SK-N-SH treated with all-trans-retinoic acid at 6 μM for 48 hours (cell line): Measurements from ENCODE around the gene STX11.
A peak's percentile ranks its signal among the peaks of the same experiment; 100 is the strongest.

Experiments used
- ATAC-seq: fragments of 200-7000 bp; cut with Tn5 transposase; 3 replicates; pipeline ENCODE4 v1.9.1; 2020; ENCODE audit warnings: mild to moderate bottlenecking, moderate library complexity
- CSDC2 ChIP-seq: fragments of 250-450 bp; sonication (Bioruptor Pico); IDR thresholded peaks from 2 replicates; pipeline ENCODE4 v1.5.0; 2020; ENCODE audit warnings: mild to moderate bottlenecking, moderate library complexity
- ESRRG ChIP-seq: fragments of 250-450 bp; sonication (Bioruptor Pico); IDR thresholded peaks from 2 replicates; pipeline ENCODE4 v1.6.1; 2021; ENCODE audit warnings: mild to moderate bottlenecking
- ISL1 ChIP-seq: fragments of 250-450 bp; sonication (Bioruptor Pico); IDR thresholded peaks from 2 replicates; pipeline ENCODE4 v2.1.2; 2022; ENCODE audit warnings: mild to moderate bottlenecking, moderate library complexity
- OSR1 ChIP-seq: fragments of 250-450 bp; sonication (Bioruptor Pico); IDR thresholded peaks from 2 replicates; pipeline ENCODE4 v1.8.0; 2022; ENCODE audit warnings: moderate library complexity, mild to moderate bottlenecking, inconsistent platforms
- RARB ChIP-seq: fragments of 250-450 bp; sonication (Bioruptor Pico); IDR thresholded peaks from 2 replicates; pipeline ENCODE4 v1.8.0; 2021; ENCODE audit warnings: mild to moderate bottlenecking, moderate library complexity
- TCF4 ChIP-seq: fragments of 250-450 bp; sonication (Bioruptor Pico); IDR thresholded peaks from 2 replicates; pipeline ENCODE4 v1.8.0; 2021; ENCODE audit warnings: mild to moderate bottlenecking, moderate library complexity, borderline replicate concordance
- TOX ChIP-seq: fragments of 250-450 bp; sonication (Bioruptor Pico); IDR thresholded peaks from 2 replicates; pipeline ENCODE4 v1.8.0; 2021; ENCODE audit warnings: mild to moderate bottlenecking, moderate library complexity, borderline replicate concordance
- ZC3H10 ChIP-seq: fragments of 250-450 bp; sonication (Bioruptor Pico); IDR thresholded peaks from 2 replicates; pipeline ENCODE4 v1.5.1; 2021; ENCODE audit warnings: mild to moderate bottlenecking, moderate library complexity
- ZFP3 ChIP-seq: fragments of 250-450 bp; sonication (Bioruptor Pico); IDR thresholded peaks from 2 replicates; pipeline ENCODE4 v1.5.0; 2020; ENCODE audit warnings: mild to moderate bottlenecking, moderate library complexity
- ZFP30 ChIP-seq: fragments of 450-650 bp; formaldehyde crosslinking; IDR thresholded peaks from 2 replicates; pipeline ENCODE4 v1.5.0; 2022; ENCODE audit warnings: mild to moderate bottlenecking, moderate library complexity
- ZNF565 ChIP-seq: fragments of 450-650 bp; formaldehyde crosslinking; conservative IDR thresholded peaks from 2 replicates; pipeline ENCODE4 v1.5.0; 2020; ENCODE audit warnings: low read depth, mild to moderate bottlenecking, moderate library complexity
- ZNF70 ChIP-seq: fragments of 450-650 bp; formaldehyde crosslinking; IDR thresholded peaks from 2 replicates; pipeline ENCODE4 v1.5.0; 2020; ENCODE audit warnings: mild to moderate bottlenecking, moderate library complexity
- ZNF8 ChIP-seq: fragments of 450-650 bp; formaldehyde crosslinking; IDR thresholded peaks from 2 replicates; pipeline ENCODE4 v1.5.0; 2020; ENCODE audit warnings: mild to moderate bottlenecking, moderate library complexity
- TF ChIP-seq, protein P1 (sequence below): fragments of 250-450 bp; sonication (Bioruptor Pico); IDR thresholded peaks from 2 replicates; pipeline ENCODE4 v1.5.1; 2021; ENCODE audit warnings: mild to moderate bottlenecking, moderate library complexity
- TF ChIP-seq, protein P2 (sequence below): fragments of 250-450 bp; sonication (Bioruptor Pico); IDR thresholded peaks from 2 replicates; pipeline ENCODE4 v1.5.1; 2020; ENCODE audit warnings: low read depth, mild to moderate bottlenecking, moderate library complexity
- TF ChIP-seq, protein P3 (sequence below): fragments of 250-450 bp; sonication (Bioruptor Pico); IDR thresholded peaks from 2 replicates; pipeline ENCODE4 v1.5.0; 2020; ENCODE audit warnings: mild to moderate bottlenecking, moderate library complexity
- TF ChIP-seq, protein P4 (sequence below): fragments of 250-450 bp; sonication (Bioruptor Pico); IDR thresholded peaks from 2 replicates; pipeline ENCODE4 v1.8.0; 2020; ENCODE audit warnings: mild to moderate bottlenecking, moderate library complexity, borderline replicate concordance
- TF ChIP-seq, protein P5 (sequence below): fragments of 250-450 bp; sonication (Bioruptor Pico); IDR thresholded peaks from 2 replicates; pipeline ENCODE4 v1.8.0; 2021; ENCODE audit warnings: low read depth, mild to moderate bottlenecking, moderate library complexity, borderline replicate concordance

STX11 gene

DNA sequence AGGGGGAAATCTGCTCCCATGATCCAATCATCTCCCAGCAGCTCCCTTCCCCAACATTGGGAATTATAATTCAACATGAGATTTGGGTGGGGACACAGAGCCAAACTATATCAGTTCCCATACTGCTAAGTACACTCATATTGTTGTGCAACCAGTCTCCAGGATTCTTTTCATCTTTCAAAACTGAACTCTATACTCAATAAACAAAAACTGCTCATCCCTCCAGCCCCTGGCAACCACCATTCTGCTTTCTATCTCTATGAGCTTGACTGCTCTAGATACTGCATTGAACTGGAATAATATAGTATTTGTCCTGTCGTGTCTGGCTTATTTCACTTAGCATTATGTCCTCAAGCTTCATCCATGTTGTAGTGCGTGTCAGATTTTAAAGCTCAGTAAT is 42.9 kb downstream of the STX11 start:
- TF ChIP-seq, protein P1, sequence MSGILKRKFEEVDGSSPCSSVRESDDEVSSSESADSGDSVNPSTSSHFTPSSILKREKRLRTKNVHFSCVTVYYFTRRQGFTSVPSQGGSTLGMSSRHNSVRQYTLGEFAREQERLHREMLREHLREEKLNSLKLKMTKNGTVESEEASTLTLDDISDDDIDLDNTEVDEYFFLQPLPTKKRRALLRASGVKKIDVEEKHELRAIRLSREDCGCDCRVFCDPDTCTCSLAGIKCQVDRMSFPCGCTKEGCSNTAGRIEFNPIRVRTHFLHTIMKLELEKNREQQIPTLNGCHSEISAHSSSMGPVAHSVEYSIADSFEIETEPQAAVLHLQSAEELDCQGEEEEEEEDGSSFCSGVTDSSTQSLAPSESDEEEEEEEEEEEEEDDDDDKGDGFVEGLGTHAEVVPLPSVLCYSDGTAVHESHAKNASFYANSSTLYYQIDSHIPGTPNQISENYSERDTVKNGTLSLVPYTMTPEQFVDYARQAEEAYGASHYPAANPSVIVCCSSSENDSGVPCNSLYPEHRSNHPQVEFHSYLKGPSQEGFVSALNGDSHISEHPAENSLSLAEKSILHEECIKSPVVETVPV, result no peak
- TF ChIP-seq ZNF565 (CRISPR knock-in tag) (no peak), ZC3H10 (no peak), ESRRG (CRISPR knock-in tag) (no peak), ZNF70 (no peak), ZFP3 (no peak), ZFP30 (no peak), CSDC2 (CRISPR knock-in tag) (no peak), RARB (CRISPR knock-in tag) (no peak), TOX (CRISPR knock-in tag) (no peak), ZNF8 (no peak), TCF4 (no peak), ISL1 (CRISPR knock-in tag) (no peak)
- TF ChIP-seq, protein P2, sequence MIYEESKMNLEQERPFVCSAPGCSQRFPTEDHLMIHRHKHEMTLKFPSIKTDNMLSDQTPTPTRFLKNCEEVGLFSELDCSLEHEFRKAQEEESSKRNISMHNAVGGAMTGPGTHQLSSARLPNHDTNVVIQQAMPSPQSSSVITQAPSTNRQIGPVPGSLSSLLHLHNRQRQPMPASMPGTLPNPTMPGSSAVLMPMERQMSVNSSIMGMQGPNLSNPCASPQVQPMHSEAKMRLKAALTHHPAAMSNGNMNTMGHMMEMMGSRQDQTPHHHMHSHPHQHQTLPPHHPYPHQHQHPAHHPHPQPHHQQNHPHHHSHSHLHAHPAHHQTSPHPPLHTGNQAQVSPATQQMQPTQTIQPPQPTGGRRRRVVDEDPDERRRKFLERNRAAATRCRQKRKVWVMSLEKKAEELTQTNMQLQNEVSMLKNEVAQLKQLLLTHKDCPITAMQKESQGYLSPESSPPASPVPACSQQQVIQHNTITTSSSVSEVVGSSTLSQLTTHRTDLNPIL (CRISPR knock-in tag), result no peak
- TF ChIP-seq, protein P3, sequence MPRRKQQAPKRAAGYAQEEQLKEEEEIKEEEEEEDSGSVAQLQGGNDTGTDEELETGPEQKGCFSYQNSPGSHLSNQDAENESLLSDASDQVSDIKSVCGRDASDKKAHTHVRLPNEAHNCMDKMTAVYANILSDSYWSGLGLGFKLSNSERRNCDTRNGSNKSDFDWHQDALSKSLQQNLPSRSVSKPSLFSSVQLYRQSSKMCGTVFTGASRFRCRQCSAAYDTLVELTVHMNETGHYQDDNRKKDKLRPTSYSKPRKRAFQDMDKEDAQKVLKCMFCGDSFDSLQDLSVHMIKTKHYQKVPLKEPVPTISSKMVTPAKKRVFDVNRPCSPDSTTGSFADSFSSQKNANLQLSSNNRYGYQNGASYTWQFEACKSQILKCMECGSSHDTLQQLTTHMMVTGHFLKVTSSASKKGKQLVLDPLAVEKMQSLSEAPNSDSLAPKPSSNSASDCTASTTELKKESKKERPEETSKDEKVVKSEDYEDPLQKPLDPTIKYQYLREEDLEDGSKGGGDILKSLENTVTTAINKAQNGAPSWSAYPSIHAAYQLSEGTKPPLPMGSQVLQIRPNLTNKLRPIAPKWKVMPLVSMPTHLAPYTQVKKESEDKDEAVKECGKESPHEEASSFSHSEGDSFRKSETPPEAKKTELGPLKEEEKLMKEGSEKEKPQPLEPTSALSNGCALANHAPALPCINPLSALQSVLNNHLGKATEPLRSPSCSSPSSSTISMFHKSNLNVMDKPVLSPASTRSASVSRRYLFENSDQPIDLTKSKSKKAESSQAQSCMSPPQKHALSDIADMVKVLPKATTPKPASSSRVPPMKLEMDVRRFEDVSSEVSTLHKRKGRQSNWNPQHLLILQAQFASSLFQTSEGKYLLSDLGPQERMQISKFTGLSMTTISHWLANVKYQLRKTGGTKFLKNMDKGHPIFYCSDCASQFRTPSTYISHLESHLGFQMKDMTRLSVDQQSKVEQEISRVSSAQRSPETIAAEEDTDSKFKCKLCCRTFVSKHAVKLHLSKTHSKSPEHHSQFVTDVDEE (CRISPR knock-in tag), result no peak
- TF ChIP-seq, protein P4, sequence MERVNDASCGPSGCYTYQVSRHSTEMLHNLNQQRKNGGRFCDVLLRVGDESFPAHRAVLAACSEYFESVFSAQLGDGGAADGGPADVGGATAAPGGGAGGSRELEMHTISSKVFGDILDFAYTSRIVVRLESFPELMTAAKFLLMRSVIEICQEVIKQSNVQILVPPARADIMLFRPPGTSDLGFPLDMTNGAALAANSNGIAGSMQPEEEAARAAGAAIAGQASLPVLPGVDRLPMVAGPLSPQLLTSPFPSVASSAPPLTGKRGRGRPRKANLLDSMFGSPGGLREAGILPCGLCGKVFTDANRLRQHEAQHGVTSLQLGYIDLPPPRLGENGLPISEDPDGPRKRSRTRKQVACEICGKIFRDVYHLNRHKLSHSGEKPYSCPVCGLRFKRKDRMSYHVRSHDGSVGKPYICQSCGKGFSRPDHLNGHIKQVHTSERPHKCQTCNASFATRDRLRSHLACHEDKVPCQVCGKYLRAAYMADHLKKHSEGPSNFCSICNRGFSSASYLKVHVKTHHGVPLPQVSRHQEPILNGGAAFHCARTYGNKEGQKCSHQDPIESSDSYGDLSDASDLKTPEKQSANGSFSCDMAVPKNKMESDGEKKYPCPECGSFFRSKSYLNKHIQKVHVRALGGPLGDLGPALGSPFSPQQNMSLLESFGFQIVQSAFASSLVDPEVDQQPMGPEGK, result no peak
- TF ChIP-seq, protein P5, sequence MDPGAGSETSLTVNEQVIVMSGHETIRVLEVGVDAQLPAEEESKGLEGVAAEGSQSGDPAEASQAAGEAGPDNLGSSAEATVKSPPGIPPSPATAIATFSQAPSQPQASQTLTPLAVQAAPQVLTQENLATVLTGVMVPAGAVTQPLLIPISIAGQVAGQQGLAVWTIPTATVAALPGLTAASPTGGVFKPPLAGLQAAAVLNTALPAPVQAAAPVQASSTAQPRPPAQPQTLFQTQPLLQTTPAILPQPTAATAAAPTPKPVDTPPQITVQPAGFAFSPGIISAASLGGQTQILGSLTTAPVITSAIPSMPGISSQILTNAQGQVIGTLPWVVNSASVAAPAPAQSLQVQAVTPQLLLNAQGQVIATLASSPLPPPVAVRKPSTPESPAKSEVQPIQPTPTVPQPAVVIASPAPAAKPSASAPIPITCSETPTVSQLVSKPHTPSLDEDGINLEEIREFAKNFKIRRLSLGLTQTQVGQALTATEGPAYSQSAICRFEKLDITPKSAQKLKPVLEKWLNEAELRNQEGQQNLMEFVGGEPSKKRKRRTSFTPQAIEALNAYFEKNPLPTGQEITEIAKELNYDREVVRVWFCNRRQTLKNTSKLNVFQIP (CRISPR knock-in tag), result no peak
- ATAC-seq, result no peak

DNA sequence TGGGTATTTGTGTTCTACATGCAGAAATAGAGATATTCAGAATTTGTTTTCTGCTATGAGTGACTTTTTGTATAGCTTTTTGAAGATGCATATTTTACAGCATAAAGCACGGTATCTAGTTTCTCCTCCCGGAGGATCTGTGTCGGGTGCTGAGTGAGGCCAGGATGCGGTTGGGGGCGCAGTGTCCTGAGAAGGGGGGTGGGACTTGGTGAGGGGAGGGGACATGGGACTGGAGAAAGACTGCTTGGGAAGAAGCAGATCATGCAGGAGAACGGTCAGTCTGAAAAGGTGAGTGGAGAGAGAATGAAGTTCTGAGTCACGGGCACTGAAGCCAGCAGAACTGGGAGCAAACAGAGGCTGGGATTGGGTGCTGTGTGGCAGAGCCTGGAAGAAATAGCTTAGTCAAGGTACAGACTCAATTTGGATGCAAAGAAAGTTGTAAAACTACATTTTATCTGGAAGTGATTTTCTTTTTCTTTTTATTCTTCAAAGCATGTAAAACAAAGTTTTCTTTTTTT is 44.0 kb downstream of the STX11 start:
- TF ChIP-seq RARB (CRISPR knock-in tag) (no peak), ESRRG (CRISPR knock-in tag) (no peak), ZFP30 (no peak), OSR1 (no peak), ISL1 (CRISPR knock-in tag) (no peak)
- TF ChIP-seq, protein P2 (CRISPR knock-in tag), result no peak
- peak; percentile 51 for ATAC-seq

DNA sequence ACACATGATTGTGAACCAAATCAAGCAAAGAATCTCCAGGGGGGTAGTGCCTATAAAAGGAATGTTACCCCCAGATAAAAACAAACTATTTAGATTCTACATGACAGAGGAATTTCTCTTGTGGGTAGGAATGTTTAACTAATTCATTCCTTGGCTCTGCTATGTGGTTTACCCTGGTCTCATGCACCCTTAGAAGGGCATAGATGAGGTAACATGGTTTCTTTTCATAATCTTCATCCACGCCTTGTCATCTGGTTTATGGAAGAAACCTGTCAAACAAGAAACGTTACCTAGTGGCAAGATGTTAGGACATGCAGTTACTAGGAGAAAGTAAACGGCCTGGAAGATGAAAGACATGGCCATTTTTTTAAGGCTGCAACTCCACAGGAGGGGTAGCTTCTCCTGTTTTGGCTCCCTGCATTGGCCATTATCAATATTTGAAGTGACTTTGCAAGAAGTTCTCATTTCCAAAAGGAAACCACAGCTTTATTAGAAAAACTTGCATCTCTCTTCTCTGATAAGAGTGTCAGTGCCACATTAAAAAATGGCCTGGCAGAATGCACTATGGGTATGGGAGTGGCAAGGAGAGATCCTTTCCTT is 45.5 kb downstream of the STX11 start:
- peak; percentile 65 for ATAC-seq
- TF ChIP-seq, protein P5 (CRISPR knock-in tag), result no peak
- TF ChIP-seq TCF4 (no peak), ISL1 (CRISPR knock-in tag) (no peak), ESRRG (CRISPR knock-in tag) (no peak), TOX (CRISPR knock-in tag) (no peak), ZNF70 (no peak)
- TF ChIP-seq, protein P4, result no peak
- TF ChIP-seq, protein P1, result no peak
- TF ChIP-seq, protein P2 (CRISPR knock-in tag), result no peak
